ENCODE measurements around the gene TESK1. TPM values are rescaled to one million over a fixed set of nuclear protein-coding genes. Genes with fewer than 3 reads are reported as not detected.
"Not testable (repeated sequence)": the region's sequence is repeated elsewhere in the genome, so short reads cannot be mapped to it uniquely, and the experiment has no call there.

TESK1 gene
- total RNA-seq, 1 donor = 7.7 TPM

- H3K4me1 ChIP-seq (ENCODE audit: insufficient read depth, low read length) = peaks cover 19% of the 10 kb centered on the region
- no peaks in the 10 kb centered on the region for H3K9me3 ChIP-seq (ENCODE audit: low read depth, low read length)
- H3K4me3 ChIP-seq (ENCODE audit: low read length) = no peak overlapping the region
- H3K27me3 ChIP-seq (ENCODE audit: insufficient read depth, low read length) = no peaks in the 10 kb centered on the region
These were observed 34.2 kb upstream of the TESK1 start for GRCh38 chr9:35570709-35571504.

GRCh38 chr9:35574578-35575122, 30.4 kb upstream of the TESK1 start:
- H3K9me3 ChIP-seq (ENCODE audit: low read depth, low read length) = no peaks in the 10 kb centered on the region
- no peaks in the 10 kb centered on the region for H3K27me3 ChIP-seq (ENCODE audit: insufficient read depth, low read length)
- H3K4me1 ChIP-seq (ENCODE audit: insufficient read depth, low read length) = peaks cover 13% of the 10 kb centered on the region
- no peak overlapping the region for H3K4me3 ChIP-seq (ENCODE audit: low read length)

GRCh38 chr9:35575478-35575877, 29.6 kb upstream of the TESK1 start:
- peaks cover 7% of the 10 kb centered on the region for H3K4me1 ChIP-seq (ENCODE audit: insufficient read depth, low read length)
- no peaks in the 10 kb centered on the region for H3K9me3 ChIP-seq (ENCODE audit: low read depth, low read length)
- H3K27me3 ChIP-seq (ENCODE audit: insufficient read depth, low read length) = no peaks in the 10 kb centered on the region
- H3K4me3 ChIP-seq (ENCODE audit: low read length) = no peak overlapping the region

- Histone ChIP-seq H3K27me3 (ENCODE audit: insufficient read depth, low read length) (no peaks in the 10 kb centered on the region), H3K9me3 (ENCODE audit: low read depth, low read length) (no peaks in the 10 kb centered on the region), H3K4me1 (ENCODE audit: insufficient read depth, low read length) (no peaks in the 10 kb centered on the region), H3K4me3 (ENCODE audit: low read length) (no peak overlapping the region)
These were observed 27.6 kb upstream of the TESK1 start for GRCh38 chr9:35577486-35577885.

GRCh38 chr9:35579130-35579529, 25.9 kb upstream of the TESK1 start:
- no peaks in the 10 kb centered on the region for H3K4me1 ChIP-seq (ENCODE audit: insufficient read depth, low read length)
- no peak overlapping the region for H3K4me3 ChIP-seq (ENCODE audit: low read length)
- H3K9me3 ChIP-seq (ENCODE audit: low read depth, low read length) = no peaks in the 10 kb centered on the region
- H3K27me3 ChIP-seq (ENCODE audit: insufficient read depth, low read length) = no peaks in the 10 kb centered on the region

GRCh38 chr9:35579659-35580227, 25.3 kb upstream of the TESK1 start:
- not testable (repeated sequence) for H3K4me1 ChIP-seq (ENCODE audit: insufficient read depth, low read length); H3K4me3 ChIP-seq (ENCODE audit: low read length); H3K9me3 ChIP-seq (ENCODE audit: low read depth, low read length); H3K27me3 ChIP-seq (ENCODE audit: insufficient read depth, low read length)

GRCh38 chr9:35583521-35583920, 21.5 kb upstream of the TESK1 start:
- not testable (repeated sequence) for H3K27me3 ChIP-seq (ENCODE audit: insufficient read depth, low read length); H3K4me3 ChIP-seq (ENCODE audit: low read length); H3K9me3 ChIP-seq (ENCODE audit: low read depth, low read length); H3K4me1 ChIP-seq (ENCODE audit: insufficient read depth, low read length)

GRCh38 chr9:35584681-35585080, 20.4 kb upstream of the TESK1 start:
- not testable (repeated sequence) for H3K27me3 ChIP-seq (ENCODE audit: insufficient read depth, low read length)

GRCh38 chr9:35588506-35588905, 16.6 kb upstream of the TESK1 start:
- peaks cover 11% of the 10 kb centered on the region for H3K9me3 ChIP-seq (ENCODE audit: low read depth, low read length)
- not testable (repeated sequence) for H3K4me1 ChIP-seq (ENCODE audit: insufficient read depth, low read length); H3K4me3 ChIP-seq (ENCODE audit: low read length)

More at GRCh38 chr9:35584681-35585080, 20.4 kb upstream of the TESK1 start:
- H3K9me3 ChIP-seq (ENCODE audit: low read depth, low read length); H3K4me3 ChIP-seq (ENCODE audit: low read length); H3K4me1 ChIP-seq (ENCODE audit: insufficient read depth, low read length): not testable (repeated sequence)

GRCh38 chr9:35593581-35593980, 11.5 kb upstream of the TESK1 start:
- Histone ChIP-seq H3K4me1 (ENCODE audit: insufficient read depth, low read length) (no peaks in the 10 kb centered on the region), H3K27me3 (ENCODE audit: insufficient read depth, low read length) (no peaks in the 10 kb centered on the region), H3K4me3 (ENCODE audit: low read length) (no peak overlapping the region), H3K9me3 (ENCODE audit: low read depth, low read length) (peaks cover 16% of the 10 kb centered on the region)

More at GRCh38 chr9:35588506-35588905, 16.6 kb upstream of the TESK1 start:
- not testable (repeated sequence) for H3K27me3 ChIP-seq (ENCODE audit: insufficient read depth, low read length)

- Histone ChIP-seq H3K27me3 (ENCODE audit: insufficient read depth, low read length) (no peaks in the 10 kb centered on the region), H3K4me1 (ENCODE audit: insufficient read depth, low read length) (no peaks in the 10 kb centered on the region), H3K9me3 (ENCODE audit: low read depth, low read length) (peaks cover 16% of the 10 kb centered on the region), H3K4me3 (ENCODE audit: low read length) (no peak overlapping the region)
These were observed 10.6 kb upstream of the TESK1 start for GRCh38 chr9:35594471-35594870.

- peaks cover 16% of the 10 kb centered on the region for H3K9me3 ChIP-seq (ENCODE audit: low read depth, low read length)
- not testable (repeated sequence) for H3K4me3 ChIP-seq (ENCODE audit: low read length); H3K27me3 ChIP-seq (ENCODE audit: insufficient read depth, low read length); H3K4me1 ChIP-seq (ENCODE audit: insufficient read depth, low read length)
These were observed 8.2 kb upstream of the TESK1 start for GRCh38 chr9:35596907-35597306.

GRCh38 chr9:35598866-35599590, 6.0 kb upstream of the TESK1 start:
- Histone ChIP-seq H3K27me3 (ENCODE audit: insufficient read depth, low read length) (no peaks in the 10 kb centered on the region), H3K9me3 (ENCODE audit: low read depth, low read length) (peaks cover 5% of the 10 kb centered on the region), H3K4me3 (ENCODE audit: low read length) (no peak overlapping the region), H3K4me1 (ENCODE audit: insufficient read depth, low read length) (peaks cover 11% of the 10 kb centered on the region)

- Histone ChIP-seq H3K27me3 (ENCODE audit: insufficient read depth, low read length) (no peaks in the 10 kb centered on the region), H3K9me3 (ENCODE audit: low read depth, low read length) (no peaks in the 10 kb centered on the region), H3K4me1 (ENCODE audit: insufficient read depth, low read length) (peaks cover 19% of the 10 kb centered on the region), H3K4me3 (ENCODE audit: low read length) (no peak overlapping the region)
These were observed 5.1 kb upstream of the TESK1 start for GRCh38 chr9:35599763-35600604.
